Glutamatergic neuron (in vitro differentiated cells): ENCODE measurements around the gene PTPRCAP. TPM values are rescaled to one million over a fixed set of nuclear protein-coding genes. Genes with fewer than 3 reads are reported as not detected.

Experiments used
- DNase-seq: peaks from one replicate; pipeline ENCODE4 v3.0.0; 2022
- H3K27ac Mint-ChIP-seq: one replicate; pipeline ENCODE4 v1.8.0; 2020; ENCODE audit warnings: mild to moderate bottlenecking, mixed read lengths, inconsistent platforms; ENCODE audit not compliant: unreplicated experiment
- H3K27me3 Mint-ChIP-seq: one replicate; pipeline ENCODE4 v1.8.0; 2020; ENCODE audit warnings: mild to moderate bottlenecking, moderate library complexity, mixed read lengths, inconsistent platforms; ENCODE audit not compliant: unreplicated experiment
- H3K36me3 Mint-ChIP-seq: one replicate; pipeline ENCODE4 v1.8.0; 2020; ENCODE audit warnings: mild to moderate bottlenecking, mixed read lengths, inconsistent platforms; ENCODE audit not compliant: unreplicated experiment
- H3K4me1 Mint-ChIP-seq: one replicate; pipeline ENCODE4 v1.8.0; 2020; ENCODE audit warnings: mild to moderate bottlenecking, low read depth, mixed read lengths, inconsistent platforms; ENCODE audit not compliant: unreplicated experiment
- H3K4me3 Mint-ChIP-seq: one replicate; pipeline ENCODE4 v1.8.0; 2020; ENCODE audit warnings: mild to moderate bottlenecking, mixed read lengths, inconsistent platforms; ENCODE audit not compliant: unreplicated experiment
- H3K9me3 Mint-ChIP-seq: one replicate; pipeline ENCODE4 v1.8.0; 2020; ENCODE audit warnings: mild to moderate bottlenecking, moderate library complexity, mixed read lengths, inconsistent platforms; ENCODE audit not compliant: unreplicated experiment
- CTCF ChIP-seq: fragments of 200-600 bp; sonication (generic); IDR thresholded peaks from one replicate; pipeline ENCODE4 v1.5.0; 2021; ENCODE audit not compliant: partially characterized antibody, unreplicated experiment
- total RNA-seq: library from RNA; stranded (reverse); fragmentation: NEBNext Ultra II Directional; extraction: Animal tissue kit (Norgen Biotek cat#: 25700); gene quantifications from one replicate; pipeline ENCODE4 v1.2.1, GENCODE V29; 2021; ENCODE audit not compliant: unreplicated experiment

The PTPRCAP gene
- total RNA-seq, 1 donor from 2014 or later, result 2.1 TPM

GRCh38 chr11:67387069-67387468, 50.4 kb downstream of the PTPRCAP start:
- Mint-ChIP-seq H3K27me3 (peaks cover 13% of the 10 kb centered on the region), H3K36me3 (no peaks in the 10 kb centered on the region), H3K4me1 (peaks cover 14% of the 10 kb centered on the region), H3K9me3 (no peaks in the 10 kb centered on the region), H3K4me3 (no peak overlapping the region), H3K27ac (no peak overlapping the region)
- TF ChIP-seq CTCF, result no peak
- DNase-seq, result no peak

Other genes with a start within 250 kb of the PTPRCAP start
- 52.2 TPM for gene GRK2, start 171.2 kb downstream of the PTPRCAP start, total RNA-seq
- gene ANKRD13D, start 148.4 kb downstream of the PTPRCAP start, total RNA-seq, result 109 TPM
- 8.3 TPM for gene SSH3, start 134.2 kb downstream of the PTPRCAP start, total RNA-seq
- gene POLD4, start 84.1 kb downstream of the PTPRCAP start, total RNA-seq, result 15.4 TPM
- not detected for gene CLCF1, start 64.1 kb downstream of the PTPRCAP start, total RNA-seq
- 12.1 TPM for gene RAD9A, start 45.7 kb downstream of the PTPRCAP start, total RNA-seq
- 163 TPM for gene PPP1CA, start 35.8 kb downstream of the PTPRCAP start, total RNA-seq
- gene TBC1D10C, start 33.6 kb downstream of the PTPRCAP start, total RNA-seq, result not detected
- gene CARNS1, start 22.0 kb downstream of the PTPRCAP start, total RNA-seq, result 0.07 TPM
- gene RPS6KB2, start 9.2 kb downstream of the PTPRCAP start, total RNA-seq, result 69.0 TPM
- gene CORO1B, start 5.8 kb upstream of the PTPRCAP start, total RNA-seq, result 88.8 TPM
- gene GPR152, start 15.0 kb upstream of the PTPRCAP start, total RNA-seq, result not detected
- not detected for gene CABP4, start 17.7 kb upstream of the PTPRCAP start, total RNA-seq
- gene TMEM134, start 31.6 kb upstream of the PTPRCAP start, total RNA-seq, result 41.9 TPM
- gene AIP, start 45.3 kb upstream of the PTPRCAP start, total RNA-seq, result 43.0 TPM
- gene PITPNM1, start 67.7 kb upstream of the PTPRCAP start, total RNA-seq, result 25.6 TPM
- 21.9 TPM for gene CDK2AP2, start 70.5 kb upstream of the PTPRCAP start, total RNA-seq
- gene CABP2, start 85.8 kb upstream of the PTPRCAP start, total RNA-seq, result not detected
- 712 TPM for gene GSTP1, start 146.1 kb upstream of the PTPRCAP start, total RNA-seq
- 216 TPM for gene NDUFV1, start 169.3 kb upstream of the PTPRCAP start, total RNA-seq
- 5.8 TPM for gene NUDT8, start 192.3 kb upstream of the PTPRCAP start, total RNA-seq
- gene TBX10, start 202.1 kb upstream of the PTPRCAP start, total RNA-seq, result not detected
- gene ACY3, start 213.0 kb upstream of the PTPRCAP start, total RNA-seq, result not detected
- gene ALDH3B2, start 236.9 kb upstream of the PTPRCAP start, total RNA-seq, result not detected